HepG2 (cell line): Measurements from ENCODE around the gene CAMK4. TPM values are rescaled to one million over a fixed set of nuclear protein-coding genes. Genes with fewer than 3 reads are reported as not detected.

Experiments used
- ATAC-seq: fragments of 200-7000 bp; cut with Tn5 transposase; 3 replicates; pipeline ENCODE4 v1.9.1; 2020; ENCODE audit warnings: mild to moderate bottlenecking, moderate library complexity
- BruUV-seq: library from RNA; stranded (reverse); fragments of 400-500 nt; replicated peaks from 2 replicates; lab custom pipeline; 2021; lab: Mats Ljungman, UMichigan
- CTCF ChIA-PET: fragments of 300-600 bp; formaldehyde crosslinking; extraction: SDS; loops from one replicate; lab custom pipeline; 2021; ENCODE audit warnings: low total read pairs, inconsistent platforms, low intra/inter-chr PET ratio; lab: Yijun Ruan, JAX
- POLR2A ChIA-PET: fragments of 350-600 bp; sonication (Branson Sonifier 250); formaldehyde crosslinking; loops from one replicate; lab custom pipeline; 2020; ENCODE audit warnings: antibody characterized with exemption, inconsistent platforms; lab: Yijun Ruan, JAX
- DNase-seq: peaks from one replicate; pipeline ENCODE4 v3.0.0-alpha.2; 2015; ENCODE audit warnings: low spot score
- FAIRE-seq: peaks from 3 replicates; lab custom pipeline; 2011; peaks lifted over from hg19 to GRCh38; lab: Jason Lieb, UNC
- H2AFZ ChIP-seq: one replicate; pipeline ENCODE4 v1.6.1; 2011; ENCODE audit warnings: low read length, inconsistent platforms
- H3K27ac ChIP-seq: fragments of 300-600 bp; 3 replicates; pipeline ENCODE4 v1.8.0; 2011; ENCODE audit warnings: mixed run types, mild to moderate bottlenecking, mixed read lengths, low read length, inconsistent platforms; ENCODE audit not compliant: insufficient read depth; ENCODE audit errors: extremely low read length
- H3K27me3 ChIP-seq, 2 experiments: fragments of 200-600 bp in 1 of 2; 2 replicates in 1 of 2; 3 replicates in 1 of 2; pipeline versions ENCODE4 v1.6.0 to v1.8.0; 2011; ENCODE audit warnings: low read length in 2 of 2, mild to moderate bottlenecking in 2 of 2, moderate library complexity in 2 of 2, inconsistent platforms in 1 of 2; ENCODE audit not compliant: insufficient read depth in 2 of 2, control insufficient read depth in 1 of 2
- H3K36me3 ChIP-seq, 2 experiments: fragments of 200-600 bp in 1 of 2; replicated peaks in 1 of 2; 2 replicates in 1 of 2; 3 replicates in 1 of 2; pipeline versions ENCODE4 v1.5.1 to v1.8.0; 2011; ENCODE audit warnings: low read length in 2 of 2, inconsistent platforms in 1 of 2; ENCODE audit not compliant: insufficient read depth in 2 of 2, control insufficient read depth in 1 of 2
- H3K4me1 ChIP-seq: 2 replicates; pipeline ENCODE4 v1.5.1; 2012; ENCODE audit warnings: low read length, inconsistent platforms; ENCODE audit not compliant: insufficient read depth
- H3K4me2 ChIP-seq: 2 replicates; pipeline ENCODE4 v1.6.0; 2011; ENCODE audit warnings: low read depth, low read length, inconsistent platforms
- H3K4me3 ChIP-seq, 3 experiments: fragments of 200-600 bp in 1 of 3; sonication (generic), shearing (Covaris generic) in 1 of 3; replicated peaks in 1 of 3; 2 replicates each; pipeline ENCODE4 v1.5.1; 2011 to 2016; ENCODE audit warnings: low read length in 3 of 3, inconsistent platforms in 2 of 3, low read depth in 2 of 3, mild to moderate bottlenecking in 2 of 3, control low read depth in 1 of 3, mixed read lengths in 1 of 3; ENCODE audit not compliant: insufficient read depth in 1 of 3
- H3K79me2 ChIP-seq: one replicate; pipeline ENCODE4 v1.6.1; 2011; ENCODE audit warnings: low read length, inconsistent platforms; ENCODE audit not compliant: insufficient read depth
- H3K9ac ChIP-seq: 2 replicates; pipeline ENCODE4 v1.6.0; 2011; ENCODE audit warnings: mild to moderate bottlenecking, low read depth, low read length, inconsistent platforms; ENCODE audit not compliant: insufficient read depth
- H3K9me3 ChIP-seq: 2 replicates; pipeline ENCODE4 v1.5.1; 2012; ENCODE audit warnings: mild to moderate bottlenecking, low read length
- H4K20me1 ChIP-seq: 2 replicates; pipeline ENCODE4 v1.6.0; 2011; ENCODE audit warnings: inconsistent platforms, mild to moderate bottlenecking, low read length, moderate library complexity; ENCODE audit not compliant: insufficient read depth
- CSRNP2 ChIP-seq: sonication (generic); formaldehyde crosslinking; conservative IDR thresholded peaks from 2 replicates; pipeline ENCODE4 v1.8.0; 2022; ENCODE audit warnings: low read depth, missing genetic modification reagents
- GATA4 ChIP-seq: sonication (generic); IDR thresholded peaks from 2 replicates; pipeline ENCODE4 v1.6.1; 2016; ENCODE audit warnings: antibody characterized with exemption, low read depth, borderline replicate concordance
- HOXA5 ChIP-seq: sonication (generic); formaldehyde crosslinking; IDR thresholded peaks from 2 replicates; pipeline ENCODE4 v1.4.0; 2020; ENCODE audit warnings: missing genetic modification reagents
- KAT2B ChIP-seq: fragments of 150-350 bp; IDR thresholded peaks from 2 replicates; pipeline ENCODE4 v1.6.1; 2014; ENCODE audit warnings: low read depth, low read length, borderline replicate concordance
- KDM5B ChIP-seq: sonication (generic); formaldehyde crosslinking; IDR thresholded peaks from 2 replicates; pipeline ENCODE4 v1.4.0; 2020; ENCODE audit warnings: missing genetic modification reagents, mild to moderate bottlenecking, borderline replicate concordance
- MAFG ChIP-seq: sonication (generic); formaldehyde crosslinking; IDR thresholded peaks from 2 replicates; pipeline ENCODE4 v1.5.1; 2020; ENCODE audit warnings: mild to moderate bottlenecking, missing genetic modification reagents
- MTA1 ChIP-seq: sonication (generic); formaldehyde crosslinking; IDR thresholded peaks from 2 replicates; pipeline ENCODE4 v1.4.0; 2020; ENCODE audit warnings: missing genetic modification reagents, mild to moderate bottlenecking, borderline replicate concordance
- PPARG ChIP-seq: conservative IDR thresholded peaks from 2 replicates; pipeline ENCODE4 v1.6.1; 2016; ENCODE audit warnings: missing biosample characterization, missing genetic modification reagents
- SMAD1 ChIP-seq: sonication (generic); formaldehyde crosslinking; IDR thresholded peaks from 2 replicates; pipeline ENCODE4 v1.4.0; 2020; ENCODE audit warnings: missing genetic modification reagents, low read depth, mild to moderate bottlenecking, borderline replicate concordance
- ZBTB39 ChIP-seq: sonication (generic); formaldehyde crosslinking; IDR thresholded peaks from 2 replicates; pipeline ENCODE4 v1.5.0; 2020; ENCODE audit warnings: missing genetic modification reagents
- ZBTB42 ChIP-seq: sonication (generic); formaldehyde crosslinking; IDR thresholded peaks from 2 replicates; pipeline ENCODE4 v1.5.0; 2020; ENCODE audit warnings: mild to moderate bottlenecking, missing genetic modification reagents
- ZNF333 ChIP-seq: sonication (generic); formaldehyde crosslinking; IDR thresholded peaks from 2 replicates; pipeline ENCODE4 v1.4.0; 2020; ENCODE audit warnings: mild to moderate bottlenecking, missing genetic modification reagents, borderline replicate concordance
- ZNF660 ChIP-seq: sonication (generic); formaldehyde crosslinking; IDR thresholded peaks from 2 replicates; pipeline ENCODE4 v1.5.1; 2020; ENCODE audit warnings: mild to moderate bottlenecking, low read depth, missing genetic modification reagents, borderline replicate concordance
- WGBS: methylation state at CpG from one replicate; pipeline ENCODE4 v1.1.6; 2017; ENCODE audit warnings: low lambda C conversion rate; 5-methylcytosine and 5-hydroxymethylcytosine counted together
- in situ Hi-C: cut with HindIII; loops from 2 replicates; pipeline ENCODE4 v1.10.0; 2017; ENCODE audit warnings: low pct_unique_long_range_greater_than_20kb; ENCODE audit not compliant: extremely low pct_ligation_motif_present
- intact Hi-C: fragments of 100-400 bp; cut with micrococcal nuclease; formaldehyde crosslinking; loops from one replicate; pipeline ENCODE4 v1.10.0; 2022; ENCODE audit not compliant: unreplicated experiment
- polyA plus RNA-seq, 8 experiments: library from polyadenylated mRNA; depleted of rRNA in 3 of 8; stranded (reverse) in 7 of 8; unstranded in 1 of 8; fragments of >200 nt; fragmentation: Illumina TruSeq in 4 of 8; extraction: Trizol in 4 of 8; gene quantifications; 2 replicates each; pipeline versions ENCODE4 v1.2.1 to v1.2.3, GENCODE V29; 2011 to 2016; ENCODE audit warnings: low read depth in 4 of 8, missing spikeins in 1 of 8, mixed read lengths in 1 of 8; ENCODE audit not compliant: insufficient read depth in 1 of 8
- total RNA-seq, 5 experiments: library from RNA; depleted of rRNA; stranded (reverse); fragments of >200 nt; fragmentation: Illumina TruSeq; extraction: Trizol; gene quantifications; 2 replicates each; pipeline ENCODE4 v1.2.3, GENCODE V29; 2016; ENCODE audit warnings: low read depth in 1 of 5
- TF ChIP-seq, protein P1 (sequence below): sonication (generic); formaldehyde crosslinking; IDR thresholded peaks from 2 replicates; pipeline ENCODE4 v1.5.1; 2020; ENCODE audit warnings: missing genetic modification reagents, mild to moderate bottlenecking, borderline replicate concordance
- TF ChIP-seq, protein P2 (sequence below): sonication (generic); formaldehyde crosslinking; IDR thresholded peaks from 2 replicates; pipeline ENCODE4 v1.4.0; 2020; ENCODE audit warnings: mild to moderate bottlenecking, missing genetic modification reagents
- TF ChIP-seq, protein P3 (sequence below): sonication (generic); formaldehyde crosslinking; IDR thresholded peaks from 2 replicates; pipeline ENCODE4 v1.4.0; 2020; ENCODE audit warnings: mild to moderate bottlenecking, missing genetic modification reagents

The CAMK4 gene
- total and polyA plus RNA-seq, 2 of the 13 experiments (the other 11 are each of a cell fraction or from before 2014, with no cell fraction given), result not detected

- no peak for DNase-seq
- Histone ChIP-seq H3K9me3 (no peaks in the 10 kb centered on the region), H3K4me2 (no peak overlapping the region), H4K20me1 (no peaks in the 10 kb centered on the region), H3K27ac (no peak overlapping the region), H3K4me3 (no peak overlapping the region), H3K9ac (no peak overlapping the region), H3K4me1 (peaks cover 4% of the 10 kb centered on the region), H2AFZ (no peak overlapping the region), H3K36me3 (no peaks in the 10 kb centered on the region), H3K79me2 (no peaks in the 10 kb centered on the region), H3K27me3 (no peaks in the 10 kb centered on the region)
- 0% methylated on average over 1 of the region's 1 CpG for WGBS
- in situ Hi-C loops (no loop called here), intact Hi-C loops (no loop called here)
- ATAC-seq, result no peak
- CTCF ChIA-PET, result no interaction called here
- POLR2A ChIA-PET, result no interaction called here
- BruUV-seq, result no TSS peak
- no peak for FAIRE-seq
- no peak for TF ChIP-seq MAFG (CRISPR knock-in tag)
- no peak for TF ChIP-seq ZNF333 (CRISPR knock-in tag)
- no peak for TF ChIP-seq ZBTB42 (CRISPR knock-in tag)
- TF ChIP-seq, protein P1, sequence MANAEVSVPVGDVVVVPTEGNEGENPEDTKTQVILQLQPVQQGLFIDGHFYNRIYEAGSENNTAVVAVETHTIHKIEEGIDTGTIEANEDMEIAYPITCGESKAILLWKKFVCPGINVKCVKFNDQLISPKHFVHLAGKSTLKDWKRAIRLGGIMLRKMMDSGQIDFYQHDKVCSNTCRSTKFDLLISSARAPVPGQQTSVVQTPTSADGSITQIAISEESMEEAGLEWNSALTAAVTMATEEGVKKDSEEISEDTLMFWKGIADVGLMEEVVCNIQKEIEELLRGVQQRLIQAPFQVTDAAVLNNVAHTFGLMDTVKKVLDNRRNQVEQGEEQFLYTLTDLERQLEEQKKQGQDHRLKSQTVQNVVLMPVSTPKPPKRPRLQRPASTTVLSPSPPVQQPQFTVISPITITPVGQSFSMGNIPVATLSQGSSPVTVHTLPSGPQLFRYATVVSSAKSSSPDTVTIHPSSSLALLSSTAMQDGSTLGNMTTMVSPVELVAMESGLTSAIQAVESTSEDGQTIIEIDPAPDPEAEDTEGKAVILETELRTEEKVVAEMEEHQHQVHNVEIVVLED (CRISPR knock-in tag), result no peak
- TF ChIP-seq, protein P2, sequence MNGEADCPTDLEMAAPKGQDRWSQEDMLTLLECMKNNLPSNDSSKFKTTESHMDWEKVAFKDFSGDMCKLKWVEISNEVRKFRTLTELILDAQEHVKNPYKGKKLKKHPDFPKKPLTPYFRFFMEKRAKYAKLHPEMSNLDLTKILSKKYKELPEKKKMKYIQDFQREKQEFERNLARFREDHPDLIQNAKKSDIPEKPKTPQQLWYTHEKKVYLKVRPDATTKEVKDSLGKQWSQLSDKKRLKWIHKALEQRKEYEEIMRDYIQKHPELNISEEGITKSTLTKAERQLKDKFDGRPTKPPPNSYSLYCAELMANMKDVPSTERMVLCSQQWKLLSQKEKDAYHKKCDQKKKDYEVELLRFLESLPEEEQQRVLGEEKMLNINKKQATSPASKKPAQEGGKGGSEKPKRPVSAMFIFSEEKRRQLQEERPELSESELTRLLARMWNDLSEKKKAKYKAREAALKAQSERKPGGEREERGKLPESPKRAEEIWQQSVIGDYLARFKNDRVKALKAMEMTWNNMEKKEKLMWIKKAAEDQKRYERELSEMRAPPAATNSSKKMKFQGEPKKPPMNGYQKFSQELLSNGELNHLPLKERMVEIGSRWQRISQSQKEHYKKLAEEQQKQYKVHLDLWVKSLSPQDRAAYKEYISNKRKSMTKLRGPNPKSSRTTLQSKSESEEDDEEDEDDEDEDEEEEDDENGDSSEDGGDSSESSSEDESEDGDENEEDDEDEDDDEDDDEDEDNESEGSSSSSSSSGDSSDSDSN (CRISPR knock-in tag), result no peak
- TF ChIP-seq, protein P3, sequence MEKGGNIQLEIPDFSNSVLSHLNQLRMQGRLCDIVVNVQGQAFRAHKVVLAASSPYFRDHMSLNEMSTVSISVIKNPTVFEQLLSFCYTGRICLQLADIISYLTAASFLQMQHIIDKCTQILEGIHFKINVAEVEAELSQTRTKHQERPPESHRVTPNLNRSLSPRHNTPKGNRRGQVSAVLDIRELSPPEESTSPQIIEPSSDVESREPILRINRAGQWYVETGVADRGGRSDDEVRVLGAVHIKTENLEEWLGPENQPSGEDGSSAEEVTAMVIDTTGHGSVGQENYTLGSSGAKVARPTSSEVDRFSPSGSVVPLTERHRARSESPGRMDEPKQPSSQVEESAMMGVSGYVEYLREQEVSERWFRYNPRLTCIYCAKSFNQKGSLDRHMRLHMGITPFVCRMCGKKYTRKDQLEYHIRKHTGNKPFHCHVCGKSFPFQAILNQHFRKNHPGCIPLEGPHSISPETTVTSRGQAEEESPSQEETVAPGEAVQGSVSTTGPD, result no peak
- no peak for TF ChIP-seq ZNF660 (CRISPR knock-in tag)
- no peak for TF ChIP-seq HOXA5 (CRISPR knock-in tag)
- no peak for TF ChIP-seq ZBTB39
- TF ChIP-seq PPARG (CRISPR knock-in tag), result no peak
- TF ChIP-seq GATA4, result no peak
- TF ChIP-seq CSRNP2 (CRISPR knock-in tag), result no peak
- TF ChIP-seq KDM5B (CRISPR knock-in tag), result no peak
- no peak for TF ChIP-seq MTA1 (CRISPR knock-in tag)
- TF ChIP-seq KAT2B, result no peak
- TF ChIP-seq SMAD1 (CRISPR knock-in tag), result no peak
Observed at GRCh38 chr5:111200828-111201227, 23.4 kb upstream of the CAMK4 start.
